CD4-positive, alpha-beta T cell (primary cell): ENCODE results near the gene APOLD1. TPM values are rescaled to one million over a fixed set of nuclear protein-coding genes. Genes with fewer than 3 reads are reported as not detected.

Experiments
- ATAC-seq: fragments of 200-7000 bp; cut with Tn5 transposase; one replicate; pipeline ENCODE4 v1.10.0; 2022; ENCODE audit warnings: mild to moderate bottlenecking; ENCODE audit not compliant: poor library complexity
- CTCF ChIA-PET: fragments of 350-600 bp; sonication (Branson Sonifier 250); formaldehyde crosslinking; loops from one replicate; lab custom pipeline; 2021; ENCODE audit warnings: antibody characterized with exemption, inconsistent platforms; lab: Charles Lee
- POLR2A ChIA-PET: fragments of 350-600 bp; sonication (Branson Sonifier 250); formaldehyde crosslinking; loops from one replicate; lab custom pipeline; 2021; ENCODE audit warnings: antibody characterized with exemption, inconsistent platforms; lab: Charles Lee
- DNase-seq, 14 experiments: peaks; one replicate each; pipeline ENCODE4 v3.0.0-alpha.2; 2013 to 2020; ENCODE audit warnings: mixed read lengths in 2 of 14
- H3K27ac ChIP-seq, 2 donors: one replicate each; pipeline versions ENCODE4 v1.5.1 to v1.7.0; 2013; ENCODE audit warnings: low read length in 2 of 2, low read depth in 1 of 2, mild to moderate bottlenecking in 1 of 2
- H3K27me3 ChIP-seq, 2 experiments: 1 replicate in 1 of 2; 2 replicates in 1 of 2; pipeline versions ENCODE4 v1.6.1 to v1.7.0; 2013; ENCODE audit warnings: low read length in 2 of 2, control low read depth in 1 of 2, mild to moderate bottlenecking in 1 of 2, moderate library complexity in 1 of 2; ENCODE audit not compliant: insufficient read depth in 2 of 2, control insufficient read depth in 1 of 2
- H3K36me3 ChIP-seq: one replicate; pipeline ENCODE4 v1.6.1; 2013; ENCODE audit warnings: low read length, control low read depth; ENCODE audit not compliant: insufficient read depth
- H3K4me1 ChIP-seq: one replicate; pipeline ENCODE4 v1.6.1; 2013; ENCODE audit warnings: low read length, control low read depth; ENCODE audit not compliant: insufficient read depth
- H3K4me3 ChIP-seq: one replicate; pipeline ENCODE4 v1.5.1; 2013; ENCODE audit warnings: mild to moderate bottlenecking, low read length, moderate library complexity
- H3K9me3 ChIP-seq, 2 experiments: 1 replicate in 1 of 2; 2 replicates in 1 of 2; pipeline versions ENCODE4 v1.6.1 to v1.7.0; 2013; ENCODE audit warnings: low read length in 2 of 2, mild to moderate bottlenecking in 2 of 2, control low read depth in 1 of 2, moderate library complexity in 1 of 2; ENCODE audit not compliant: control insufficient read depth in 1 of 2, insufficient read depth in 1 of 2
- H3K27ac Mint-ChIP-seq: one replicate; pipeline ENCODE4 v1.8.0; 2020; ENCODE audit warnings: mixed read lengths
- H3K27me3 Mint-ChIP-seq: one replicate; pipeline ENCODE4 v1.8.0; 2021; ENCODE audit warnings: mixed read lengths
- H3K36me3 Mint-ChIP-seq: one replicate; pipeline ENCODE4 v1.8.0; 2021; ENCODE audit warnings: low read depth, mixed read lengths
- H3K4me1 Mint-ChIP-seq: one replicate; pipeline ENCODE4 v1.8.0; 2021; ENCODE audit warnings: low read depth, mixed read lengths
- H3K4me3 Mint-ChIP-seq: one replicate; pipeline ENCODE4 v1.8.0; 2020; ENCODE audit warnings: mild to moderate bottlenecking, mixed read lengths
- H3K9me3 Mint-ChIP-seq: one replicate; pipeline ENCODE4 v1.8.0; 2020; ENCODE audit warnings: mixed read lengths
- intact Hi-C, 2 experiments: fragments of 100-400 bp; cut with DNase I in 1 of 2; cut with micrococcal nuclease in 1 of 2; formaldehyde crosslinking; loops; one replicate each; pipeline versions ENCODE4 v1.15.1 to v1.9.0; 2023 to 2025; cut with DNase I, micrococcal nuclease
- total RNA-seq, 174 experiments: library from RNA in 2 of 174; stranded (reverse) in 2 of 174; gene quantifications; one replicate each; pipeline ENCODE4 v1.2.3 and lab custom pipeline; 2021 to 2026
- TF ChIP-seq, protein P1 (sequence below): fragments of 200-600 bp; IDR thresholded peaks from one replicate; pipeline ENCODE4 v1.8.0; 2022; ENCODE audit warnings: antibody characterized with exemption, mild to moderate bottlenecking

APOLD1 gene
- total RNA-seq, 2 experiments from 2014 or later, result 1.8 to 3.4 TPM

DNA sequence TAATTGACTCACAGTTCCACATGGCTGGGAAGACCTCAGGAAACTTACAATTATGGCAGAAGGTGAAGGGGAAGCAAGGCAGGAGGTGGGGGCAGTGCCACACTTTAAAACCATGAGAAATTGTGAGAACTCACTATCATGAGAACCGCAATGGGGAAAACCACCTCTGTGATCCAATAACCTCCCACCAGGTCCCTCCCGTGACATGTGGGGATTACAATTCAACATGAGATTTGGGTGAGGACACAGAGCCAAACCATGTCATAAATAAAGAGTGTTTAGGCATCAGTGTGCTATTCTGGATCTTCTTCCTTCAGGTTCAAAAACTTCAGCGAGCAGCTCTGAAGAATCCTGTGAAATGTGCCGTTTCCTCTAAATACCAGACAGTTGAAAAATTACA, 37.4 kb downstream of the APOLD1 start:
- Histone ChIP-seq H3K9me3 (no peaks in the 10 kb centered on the region), H3K36me3 (peaks cover 88% of the 10 kb centered on the region), H3K4me3 (no peak overlapping the region), H3K27me3 (no peaks in the 10 kb centered on the region), H3K27ac (no peak overlapping the region), H3K4me1 (peaks cover under 1% of the 10 kb centered on the region)
- intact Hi-C loops, result no loop called here
- no peak for ATAC-seq
- TF ChIP-seq, protein P1, sequence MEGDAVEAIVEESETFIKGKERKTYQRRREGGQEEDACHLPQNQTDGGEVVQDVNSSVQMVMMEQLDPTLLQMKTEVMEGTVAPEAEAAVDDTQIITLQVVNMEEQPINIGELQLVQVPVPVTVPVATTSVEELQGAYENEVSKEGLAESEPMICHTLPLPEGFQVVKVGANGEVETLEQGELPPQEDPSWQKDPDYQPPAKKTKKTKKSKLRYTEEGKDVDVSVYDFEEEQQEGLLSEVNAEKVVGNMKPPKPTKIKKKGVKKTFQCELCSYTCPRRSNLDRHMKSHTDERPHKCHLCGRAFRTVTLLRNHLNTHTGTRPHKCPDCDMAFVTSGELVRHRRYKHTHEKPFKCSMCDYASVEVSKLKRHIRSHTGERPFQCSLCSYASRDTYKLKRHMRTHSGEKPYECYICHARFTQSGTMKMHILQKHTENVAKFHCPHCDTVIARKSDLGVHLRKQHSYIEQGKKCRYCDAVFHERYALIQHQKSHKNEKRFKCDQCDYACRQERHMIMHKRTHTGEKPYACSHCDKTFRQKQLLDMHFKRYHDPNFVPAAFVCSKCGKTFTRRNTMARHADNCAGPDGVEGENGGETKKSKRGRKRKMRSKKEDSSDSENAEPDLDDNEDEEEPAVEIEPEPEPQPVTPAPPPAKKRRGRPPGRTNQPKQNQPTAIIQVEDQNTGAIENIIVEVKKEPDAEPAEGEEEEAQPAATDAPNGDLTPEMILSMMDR, result no peak
- ChIA-PET CTCF (no interaction called here), POLR2A (no interaction called here)
- DNase-seq, result no peak
- Mint-ChIP-seq H3K9me3 (no peaks in the 10 kb centered on the region), H3K4me3 (no peak overlapping the region), H3K36me3 (peaks cover 96% of the 10 kb centered on the region), H3K27ac (no peak overlapping the region), H3K27me3 (no peaks in the 10 kb centered on the region), H3K4me1 (peaks cover 25% of the 10 kb centered on the region)

DNA sequence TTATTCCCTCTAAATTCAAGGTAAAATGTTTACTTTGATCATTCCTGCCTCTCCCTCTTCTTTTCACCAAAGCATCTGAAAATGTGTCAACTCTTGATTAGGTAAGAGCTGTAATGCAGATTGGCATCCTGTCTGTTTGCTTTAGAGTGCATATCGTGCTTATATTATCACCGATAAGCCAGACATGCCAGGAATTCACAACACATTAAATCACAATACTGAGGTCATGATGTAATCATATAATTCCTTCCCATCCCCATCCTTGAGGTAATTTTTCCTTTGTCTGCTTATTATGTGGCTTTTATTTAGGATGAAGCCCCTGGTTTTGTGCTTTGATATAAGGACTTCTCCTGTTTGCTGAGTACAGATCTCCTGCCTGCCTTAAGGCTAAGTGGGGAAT, 37.8 kb downstream of the APOLD1 start:
- ATAC-seq (no peak), DNase-seq (no peak)
- Mint-ChIP-seq H3K27me3 (no peaks in the 10 kb centered on the region), H3K36me3 (peaks cover 100% of the 10 kb centered on the region), H3K4me3 (no peak overlapping the region), H3K9me3 (no peaks in the 10 kb centered on the region), H3K4me1 (peaks cover 24% of the 10 kb centered on the region), H3K27ac (no peak overlapping the region)
- ChIA-PET CTCF (no interaction called here), POLR2A (no interaction called here)
- Histone ChIP-seq H3K9me3 (no peaks in the 10 kb centered on the region), H3K36me3 (peaks cover 90% of the 10 kb centered on the region), H3K4me1 (no peaks in the 10 kb centered on the region), H3K27me3 (no peaks in the 10 kb centered on the region), H3K27ac (no peak overlapping the region), H3K4me3 (no peak overlapping the region)
- TF ChIP-seq, protein P1, result no peak
- intact Hi-C loops, result no loop called here

GRCh38 chr12:12823811-12824210, 38.4 kb downstream of the APOLD1 start:
- Mint-ChIP-seq H3K9me3 (no peaks in the 10 kb centered on the region), H3K27me3 (no peaks in the 10 kb centered on the region), H3K4me3 (no peak overlapping the region), H3K4me1 (peaks cover 19% of the 10 kb centered on the region), H3K36me3 (peaks cover 100% of the 10 kb centered on the region), H3K27ac (no peak overlapping the region)
- Histone ChIP-seq H3K27ac (no peak overlapping the region), H3K4me1 (no peaks in the 10 kb centered on the region), H3K4me3 (no peak overlapping the region), H3K27me3 (no peaks in the 10 kb centered on the region), H3K9me3 (no peaks in the 10 kb centered on the region), H3K36me3 (peaks cover 94% of the 10 kb centered on the region)
- ATAC-seq (no peak), DNase-seq (no peak)
- TF ChIP-seq, protein P1, result no peak
- ChIA-PET POLR2A (no interaction called here), CTCF (no interaction called here)
- intact Hi-C loops, result no loop called here
